Calu3 (cell line): ENCODE measurements around the gene ADAMTS17. TPM values are rescaled to one million over a fixed set of nuclear protein-coding genes. Genes with fewer than 3 reads are reported as not detected.

Source experiments
- BruUV-seq: library from RNA; stranded (reverse); fragments of 400-500 nt; replicated peaks from 2 replicates; lab custom pipeline; 2021; lab: Mats Ljungman, UMichigan
- CTCF ChIA-PET: fragments of 300-600 bp; sonication (Branson Sonifier 250); formaldehyde crosslinking; loops from one replicate; lab custom pipeline; 2022; ENCODE audit warnings: antibody characterized with exemption; lab: Charles Lee
- DNase-seq: peaks from one replicate; pipeline ENCODE4 v3.0.0; 2022
- H3K27ac Mint-ChIP-seq: one replicate; pipeline ENCODE4 v1.8.0; 2022; ENCODE audit warnings: mixed read lengths; ENCODE audit not compliant: unreplicated experiment
- H3K27me3 Mint-ChIP-seq: one replicate; pipeline ENCODE4 v1.8.0; 2022; ENCODE audit warnings: mixed read lengths; ENCODE audit not compliant: unreplicated experiment
- H3K36me3 Mint-ChIP-seq: one replicate; pipeline ENCODE4 v1.8.0; 2022; ENCODE audit warnings: mild to moderate bottlenecking, moderate library complexity, mixed read lengths; ENCODE audit not compliant: insufficient read depth, unreplicated experiment
- H3K4me1 Mint-ChIP-seq: one replicate; pipeline ENCODE4 v1.8.0; 2022; ENCODE audit warnings: mild to moderate bottlenecking, low read depth, mixed read lengths; ENCODE audit not compliant: unreplicated experiment
- H3K4me3 Mint-ChIP-seq: one replicate; pipeline ENCODE4 v1.8.0; 2022; ENCODE audit warnings: mild to moderate bottlenecking, low read depth, moderate library complexity, mixed read lengths; ENCODE audit not compliant: unreplicated experiment
- H3K9me3 Mint-ChIP-seq: one replicate; pipeline ENCODE4 v1.8.0; 2022; ENCODE audit warnings: low read depth, mixed read lengths; ENCODE audit not compliant: unreplicated experiment
- CTCF ChIP-seq: fragments of 200-600 bp; IDR thresholded peaks from one replicate; pipeline ENCODE4 v1.8.0; 2022; ENCODE audit warnings: antibody characterized with exemption; ENCODE audit not compliant: unreplicated experiment
- intact Hi-C: fragments of 100-400 bp; cut with micrococcal nuclease; formaldehyde crosslinking; loops from one replicate; pipeline ENCODE4 v1.10.0; 2022; ENCODE audit not compliant: unreplicated experiment
- total RNA-seq: library from RNA; stranded (reverse); gene quantifications from 2 replicates; pipeline ENCODE4 v1.2.3, GENCODE V29; 2022

Gene ADAMTS17
- total RNA-seq, 1 experiment from 2014 or later, result 3.5 TPM

- Mint-ChIP-seq H3K27me3 (no peaks in the 10 kb centered on the region), H3K9me3 (peaks cover 15% of the 10 kb centered on the region), H3K4me3 (no peak overlapping the region), H3K36me3 (no peaks in the 10 kb centered on the region), H3K27ac (no peak overlapping the region), H3K4me1 (no peaks in the 10 kb centered on the region)
- CTCF ChIA-PET, result no interaction called here
- intact Hi-C loops, result no loop called here
- TF ChIP-seq CTCF, result no peak
- BruUV-seq, result no TSS peak
- no peak for DNase-seq
Measured at GRCh38 chr15:100154338-100154737, 187.4 kb downstream of the ADAMTS17 start.

GRCh38 chr15:100152463-100152862 is 189.3 kb downstream of the ADAMTS17 start:
- Mint-ChIP-seq H3K4me3 (no peak overlapping the region), H3K4me1 (no peaks in the 10 kb centered on the region), H3K36me3 (no peaks in the 10 kb centered on the region), H3K9me3 (peaks cover 21% of the 10 kb centered on the region), H3K27me3 (no peaks in the 10 kb centered on the region), H3K27ac (no peak overlapping the region)
- CTCF ChIA-PET, result no interaction called here
- BruUV-seq, result no TSS peak
- DNase-seq, result no peak
- intact Hi-C loops, result no loop called here
- no peak for TF ChIP-seq CTCF

- BruUV-seq, result no TSS peak
- no peaks in the 10 kb centered on the region for H3K36me3 Mint-ChIP-seq
Measured at GRCh38 chr15:100150906-100151305, 190.9 kb downstream of the ADAMTS17 start.

GRCh38 chr15:100147828-100148227 is 193.9 kb downstream of the ADAMTS17 start:
- Mint-ChIP-seq H3K27ac (no peak overlapping the region), H3K27me3 (no peaks in the 10 kb centered on the region), H3K4me1 (no peaks in the 10 kb centered on the region), H3K9me3 (peaks cover 17% of the 10 kb centered on the region), H3K36me3 (no peaks in the 10 kb centered on the region), H3K4me3 (no peak overlapping the region)
- TF ChIP-seq CTCF, result no peak
- intact Hi-C loops, result no loop called here
- BruUV-seq, result no TSS peak
- CTCF ChIA-PET, result no interaction called here
- no peak for DNase-seq

More at GRCh38 chr15:100150906-100151305, 190.9 kb downstream of the ADAMTS17 start:
- intact Hi-C loops, result no loop called here
- TF ChIP-seq CTCF, result no peak
- no peaks in the 10 kb centered on the region for H3K27me3 Mint-ChIP-seq
- no peak overlapping the region for H3K27ac Mint-ChIP-seq
- CTCF ChIA-PET, result no interaction called here
- no peak overlapping the region for H3K4me3 Mint-ChIP-seq
- peaks cover 22% of the 10 kb centered on the region for H3K9me3 Mint-ChIP-seq
- no peaks in the 10 kb centered on the region for H3K4me1 Mint-ChIP-seq
- no peak for DNase-seq
